ENCODE measurements around the gene HTATIP2.
A peak's percentile ranks its signal among the peaks of the same experiment; 100 is the strongest.
"Not testable (repeated sequence)": the region's sequence is repeated elsewhere in the genome, so short reads cannot be mapped to it uniquely, and the experiment has no call there.

HTATIP2 gene

DNA sequence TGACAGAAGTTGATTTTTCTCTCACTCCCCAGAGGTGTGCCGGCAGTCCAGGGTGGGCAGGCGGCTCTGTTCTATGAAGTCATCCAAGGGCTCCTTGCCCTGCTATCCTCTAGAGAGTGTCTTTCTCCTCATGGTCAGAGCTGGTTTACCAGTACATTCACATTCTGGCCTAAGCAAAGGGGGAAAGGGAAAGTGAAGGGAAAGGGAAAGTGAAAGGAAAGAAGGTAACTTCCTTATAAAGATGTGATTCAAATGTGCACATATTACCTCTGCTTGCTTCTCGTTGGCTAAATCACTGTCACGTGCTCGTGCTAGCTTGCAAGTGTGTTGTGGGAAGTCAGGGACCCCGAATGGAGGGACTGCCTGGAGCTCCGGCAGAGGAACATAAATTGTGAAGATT is 2.9 kb upstream of the HTATIP2 start:
- Mint-ChIP-seq H3K4me1 (peaks cover 13 to 35% of the 10 kb centered on the region in 2 donors), H3K27me3 (peaks cover 0 to 4% of the 10 kb centered on the region in 2 donors), H3K4me3 (peak overlapping the region; percentile 68 to 79), H3K36me3 (peaks cover 0 to 4% of the 10 kb centered on the region in 2 donors), H3K9me3 (peaks cover 0 to 5% of the 10 kb centered on the region in 2 donors), H3K27ac (peak overlapping the region; percentile 87)
- peak; percentile 29 for DNase-seq
- ATAC-seq (replicated peaks) = peak; percentile 63 to 74

DNA sequence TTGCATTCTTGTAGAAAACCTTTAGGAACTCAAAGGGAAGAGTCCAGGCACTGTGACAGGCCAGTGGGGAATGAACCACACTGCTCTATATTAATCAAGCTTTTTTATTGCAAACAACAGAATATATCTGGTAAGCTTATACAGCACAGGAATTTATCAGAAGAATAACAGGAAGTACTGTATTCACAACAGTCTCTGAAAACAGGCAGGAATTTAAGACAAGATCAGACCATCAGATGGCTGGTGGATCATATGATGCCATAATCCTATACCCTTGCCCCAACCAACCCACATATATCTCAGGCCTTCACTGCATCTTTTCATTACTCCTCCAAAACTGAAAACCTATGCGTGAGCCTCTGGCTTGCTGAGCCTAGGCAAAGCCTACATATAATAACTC is 1.0 kb upstream of the HTATIP2 start:
- H3K36me3 Mint-ChIP-seq = peaks cover 11 to 13% of the 10 kb centered on the region in 2 donors
- peaks cover 0 to 5% of the 10 kb centered on the region in 2 donors for H3K9me3 Mint-ChIP-seq
- peaks cover 22 to 50% of the 10 kb centered on the region in 2 donors for H3K4me1 Mint-ChIP-seq
- H3K27ac Mint-ChIP-seq = peak overlapping the region; percentile 94
- peaks cover 0 to under 1% of the 10 kb centered on the region in 2 donors for H3K27me3 Mint-ChIP-seq
- DNase-seq (no peak), ATAC-seq (replicated peaks) (no peak)
- peak overlapping the region in 1 of 2 donors; percentile 92 for H3K4me3 Mint-ChIP-seq

- Mint-ChIP-seq H3K27ac (peak overlapping the region; percentile 94), H3K9me3 (peaks cover 0 to 5% of the 10 kb centered on the region in 2 donors), H3K4me1 (peaks cover 23 to 53% of the 10 kb centered on the region in 2 donors), H3K4me3 (peak overlapping the region; percentile 89 to 92), H3K27me3 (no peaks in the 10 kb centered on the region), H3K36me3 (peaks cover 14 to 15% of the 10 kb centered on the region in 2 donors)
- DNase-seq = no peak
- peak; percentile 10 to 14 for ATAC-seq (replicated peaks)
These were observed 390 bp upstream of the HTATIP2 start for GRCh38 chr11:20363149-20363499.

DNA sequence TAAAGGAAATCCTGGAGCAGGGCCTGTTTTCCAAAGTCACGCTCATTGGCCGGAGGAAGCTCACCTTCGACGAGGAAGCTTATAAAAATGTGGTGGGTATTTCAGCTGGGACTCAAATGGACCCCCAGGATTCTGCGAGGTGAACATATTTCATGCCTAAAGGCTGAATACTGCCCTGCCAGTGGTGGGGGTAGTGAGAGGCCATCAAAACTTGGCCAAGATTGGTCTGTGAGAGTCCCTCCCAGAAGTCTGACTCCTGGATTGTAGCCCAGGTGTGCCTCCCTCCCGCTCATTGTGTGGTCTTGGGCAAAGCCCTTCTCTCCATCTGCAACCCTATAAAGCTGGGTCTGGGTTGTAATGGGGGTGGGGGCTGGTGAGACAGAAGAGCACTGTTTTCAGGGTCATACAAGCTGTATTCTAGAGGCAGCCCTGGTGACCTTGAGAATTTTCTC is 853 bp downstream of the HTATIP2 start:
- peaks cover 0 to 5% of the 10 kb centered on the region in 2 donors for H3K9me3 Mint-ChIP-seq
- no peak for DNase-seq
- peak overlapping the region; percentile 89 to 92 for H3K4me3 Mint-ChIP-seq
- peaks cover 25 to 59% of the 10 kb centered on the region in 2 donors for H3K4me1 Mint-ChIP-seq
- no peaks in the 10 kb centered on the region for H3K27me3 Mint-ChIP-seq
- H3K27ac Mint-ChIP-seq = peak overlapping the region; percentile 89
- peaks cover 21 to 25% of the 10 kb centered on the region in 2 donors for H3K36me3 Mint-ChIP-seq
- ATAC-seq (replicated peaks) = no peak

DNA sequence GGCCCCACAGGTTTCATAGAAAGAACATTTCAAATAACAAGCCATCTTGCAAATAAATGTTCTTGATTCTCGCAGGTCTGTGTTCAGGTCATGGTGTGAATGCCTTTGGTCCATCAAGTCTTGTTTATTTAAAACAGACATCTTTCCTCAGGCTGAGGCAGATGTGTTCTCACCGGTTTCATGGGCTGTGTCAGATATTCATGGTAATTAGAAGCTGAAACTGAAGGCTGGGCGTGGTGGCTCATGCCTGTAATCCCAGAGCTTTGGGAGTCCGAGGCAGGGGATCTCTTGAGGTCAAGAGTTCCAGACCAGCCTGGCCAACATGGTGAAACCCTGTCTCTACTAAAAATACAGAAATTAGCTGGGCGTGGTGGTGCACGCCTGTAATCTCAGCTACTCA is 2.0 kb downstream of the HTATIP2 start:
- not testable (repeated sequence) for DNase-seq; H3K9me3 Mint-ChIP-seq; ATAC-seq (replicated peaks); H3K27me3 Mint-ChIP-seq; H3K27ac Mint-ChIP-seq
- Mint-ChIP-seq H3K4me3 (peak overlapping the region; percentile 10 to 89), H3K36me3 (peaks cover 32 to 35% of the 10 kb centered on the region in 2 donors), H3K4me1 (peaks cover 25 to 54% of the 10 kb centered on the region in 2 donors)

DNA sequence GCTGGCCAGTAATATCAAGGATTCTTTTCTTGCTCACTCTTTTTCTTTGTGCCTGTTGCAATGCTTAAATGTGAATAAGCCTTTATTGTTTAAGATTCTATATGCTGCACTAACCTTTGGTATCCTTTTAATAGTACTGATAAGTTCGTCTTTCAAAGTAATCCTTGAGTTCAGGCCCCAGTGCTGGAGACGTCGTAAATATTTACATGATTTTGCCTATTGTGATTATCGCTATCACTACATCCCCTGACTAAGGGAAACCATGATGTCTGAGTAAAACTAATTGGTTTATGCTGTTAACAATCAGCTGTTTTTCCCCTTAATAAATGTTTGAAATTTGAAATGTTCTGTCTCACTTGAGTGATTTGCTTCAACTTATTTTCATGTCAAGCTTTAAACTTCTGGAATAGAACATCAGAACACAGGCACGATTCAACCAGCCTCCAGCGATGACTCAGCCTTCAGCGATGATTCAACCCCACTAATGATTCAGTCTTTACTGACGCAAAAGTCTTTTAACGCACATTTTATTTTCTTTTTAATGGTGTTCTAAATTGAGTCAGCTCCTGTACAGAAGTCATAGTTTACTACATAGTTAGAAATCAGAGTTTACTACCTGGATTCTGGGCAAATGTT is 3.9 kb downstream of the HTATIP2 start:
- peaks cover 20 to 48% of the 10 kb centered on the region in 2 donors for H3K4me1 Mint-ChIP-seq
- no peak overlapping the region for H3K27ac Mint-ChIP-seq
- no peak for ATAC-seq (replicated peaks)

DNA sequence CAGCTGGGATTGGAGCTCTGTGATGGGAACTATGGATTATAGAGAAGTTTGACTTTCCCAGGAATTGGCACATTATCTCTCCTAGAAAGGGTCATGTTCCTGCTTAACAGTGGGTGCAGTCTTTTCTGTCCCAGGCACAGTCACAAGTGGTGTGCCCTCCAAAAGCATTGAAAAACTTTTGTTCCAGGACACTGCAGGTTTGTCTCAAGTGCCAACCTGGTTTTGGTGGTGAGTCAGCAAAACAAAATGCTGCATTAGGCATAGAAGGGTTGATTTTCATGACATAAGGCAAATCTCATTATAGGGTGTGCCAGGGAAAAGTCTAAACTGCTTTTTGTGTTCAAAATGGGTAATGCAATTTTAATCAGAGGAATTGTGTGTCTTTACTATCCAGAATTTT is 4.9 kb downstream of the HTATIP2 start:
- Mint-ChIP-seq H3K27me3 (no peaks in the 10 kb centered on the region), H3K4me3 (no peak overlapping the region), H3K36me3 (peaks cover 41 to 54% of the 10 kb centered on the region in 2 donors), H3K27ac (no peak overlapping the region), H3K9me3 (no peaks in the 10 kb centered on the region), H3K4me1 (peaks cover 14 to 40% of the 10 kb centered on the region in 2 donors)
- ATAC-seq (replicated peaks) = no peak
- no peak for DNase-seq

More for the DNA sequence above, 3.9 kb downstream of the HTATIP2 start:
- no peak for DNase-seq
- no peaks in the 10 kb centered on the region for H3K9me3 Mint-ChIP-seq
- peaks cover 37 to 48% of the 10 kb centered on the region in 2 donors for H3K36me3 Mint-ChIP-seq
- H3K4me3 Mint-ChIP-seq = no peak overlapping the region
- H3K27me3 Mint-ChIP-seq = no peaks in the 10 kb centered on the region

DNA sequence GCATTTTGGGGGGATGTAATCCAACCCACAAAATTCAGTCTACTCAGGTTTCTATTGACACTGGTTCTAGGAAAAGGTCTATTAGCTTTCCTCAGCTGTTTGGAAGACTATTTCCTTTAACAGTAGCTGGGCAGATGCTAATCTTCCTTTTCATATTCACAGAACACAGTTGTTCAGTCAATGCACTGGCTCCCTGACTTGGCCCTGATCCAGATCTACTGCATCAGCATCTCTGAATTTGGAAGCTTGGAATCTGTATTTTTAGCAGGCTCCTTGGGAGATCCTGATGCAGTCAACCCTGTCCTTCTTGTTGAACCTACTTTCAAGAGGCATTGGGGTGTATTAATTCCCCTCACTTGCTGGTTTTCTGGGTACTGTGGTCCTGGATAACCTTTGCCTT is 6.3 kb downstream of the HTATIP2 start:
- H3K36me3 Mint-ChIP-seq = peaks cover 51 to 64% of the 10 kb centered on the region in 2 donors
- no peak for DNase-seq
- peaks cover 19 to 43% of the 10 kb centered on the region in 2 donors for H3K4me1 Mint-ChIP-seq
- no peak overlapping the region for H3K4me3 Mint-ChIP-seq
- ATAC-seq (replicated peaks) = no peak
- no peaks in the 10 kb centered on the region for H3K27me3 Mint-ChIP-seq
- no peaks in the 10 kb centered on the region for H3K9me3 Mint-ChIP-seq
- H3K27ac Mint-ChIP-seq = no peak overlapping the region

DNA sequence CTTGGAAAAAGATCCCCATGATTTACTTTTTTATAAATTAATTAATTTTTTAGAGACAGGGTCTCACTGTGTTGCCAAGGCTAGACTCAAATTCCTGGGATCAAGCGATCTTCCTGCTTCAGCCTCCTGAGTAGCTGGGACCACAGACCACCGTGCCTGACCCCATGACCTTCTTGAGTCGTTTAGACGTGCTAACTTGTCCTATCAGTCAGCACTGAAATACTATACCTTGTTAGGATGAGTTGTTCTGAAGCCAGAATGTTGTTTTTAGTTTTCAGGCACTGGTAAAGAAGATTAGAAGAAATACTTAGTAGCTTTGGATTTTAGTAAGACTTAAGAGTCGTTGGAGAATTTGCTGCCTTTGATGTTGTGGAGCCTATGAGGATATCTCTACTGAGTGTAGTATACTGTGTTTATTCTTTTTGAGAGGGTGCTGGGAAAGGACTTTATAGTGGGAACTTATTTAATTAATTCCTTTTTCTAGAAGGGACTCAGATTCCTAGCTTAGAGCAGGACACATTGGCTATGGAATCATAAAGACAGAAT is 8.6 kb downstream of the HTATIP2 start:
- ATAC-seq (replicated peaks) = no peak
- Mint-ChIP-seq H3K4me1 (peaks cover 13 to 25% of the 10 kb centered on the region in 2 donors), H3K36me3 (peaks cover 48 to 63% of the 10 kb centered on the region in 2 donors), H3K27me3 (no peaks in the 10 kb centered on the region), H3K27ac (no peak overlapping the region), H3K9me3 (no peaks in the 10 kb centered on the region), H3K4me3 (no peak overlapping the region)
- no peak for DNase-seq

DNA sequence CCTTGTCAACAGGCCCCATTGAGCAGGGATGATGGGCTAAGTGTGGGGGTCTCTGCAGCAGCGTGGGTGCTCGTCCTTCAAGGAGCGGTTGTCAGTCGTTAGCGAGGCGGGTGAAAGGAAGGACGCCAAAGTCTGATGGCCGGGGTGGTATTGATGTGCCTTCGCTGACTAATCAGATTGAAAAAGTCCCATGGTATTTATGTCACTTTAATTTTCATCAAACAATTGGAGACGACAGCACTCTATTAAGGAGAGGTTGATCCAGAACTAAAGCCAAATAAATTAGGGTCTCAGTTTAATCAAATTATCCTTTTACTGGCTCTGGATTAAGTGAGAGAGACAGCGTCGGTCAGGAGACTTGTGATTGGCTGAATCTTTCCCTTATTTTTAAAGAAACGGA is 9.6 kb downstream of the HTATIP2 start:
- H3K4me1 Mint-ChIP-seq = peaks cover 8 to 19% of the 10 kb centered on the region in 2 donors
- no peak for ATAC-seq (replicated peaks)
- H3K27ac Mint-ChIP-seq = no peak overlapping the region

DNA sequence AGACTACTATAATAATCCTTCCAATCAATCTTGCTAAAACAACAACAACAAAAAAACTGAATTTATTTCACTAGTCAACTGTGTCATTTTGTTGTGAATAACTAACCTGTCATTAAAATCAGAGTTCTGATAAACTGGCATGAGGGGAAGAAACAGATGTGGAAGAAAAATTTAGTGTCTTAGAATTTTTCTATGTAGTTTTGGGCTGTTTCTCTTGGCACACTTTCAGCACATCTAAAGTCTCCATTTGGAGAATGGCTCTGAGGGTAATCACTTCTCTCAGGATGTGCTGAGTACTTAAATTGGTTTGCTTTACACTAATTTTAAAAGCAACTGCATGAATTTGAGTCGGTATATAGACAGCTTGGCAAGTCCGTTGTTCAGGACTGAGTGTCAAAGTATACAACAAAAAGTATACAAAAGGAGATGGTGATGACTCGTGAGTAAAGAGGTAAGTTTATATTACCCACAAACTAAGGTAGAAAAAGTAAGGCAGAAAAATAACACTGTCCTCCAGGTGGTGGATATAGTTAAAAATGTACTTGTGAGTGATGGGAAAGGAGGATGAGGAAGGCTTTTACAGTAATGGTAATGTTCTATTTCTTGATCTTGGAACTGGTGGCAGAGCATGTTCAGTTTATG is 10.2 kb downstream of the HTATIP2 start:
- no peaks in the 10 kb centered on the region for H3K9me3 Mint-ChIP-seq
- no peak for DNase-seq
- H3K4me1 Mint-ChIP-seq = peaks cover 7 to 15% of the 10 kb centered on the region in 2 donors
- ATAC-seq (replicated peaks) = no peak
- H3K36me3 Mint-ChIP-seq = peaks cover 41 to 53% of the 10 kb centered on the region in 2 donors
- no peak overlapping the region for H3K4me3 Mint-ChIP-seq
- H3K27ac Mint-ChIP-seq = no peak overlapping the region
- no peaks in the 10 kb centered on the region for H3K27me3 Mint-ChIP-seq

More for the DNA sequence above, 9.6 kb downstream of the HTATIP2 start:
- Mint-ChIP-seq H3K4me3 (no peak overlapping the region), H3K27me3 (no peaks in the 10 kb centered on the region), H3K36me3 (peaks cover 42 to 58% of the 10 kb centered on the region in 2 donors), H3K9me3 (no peaks in the 10 kb centered on the region)
- no peak for DNase-seq

DNA sequence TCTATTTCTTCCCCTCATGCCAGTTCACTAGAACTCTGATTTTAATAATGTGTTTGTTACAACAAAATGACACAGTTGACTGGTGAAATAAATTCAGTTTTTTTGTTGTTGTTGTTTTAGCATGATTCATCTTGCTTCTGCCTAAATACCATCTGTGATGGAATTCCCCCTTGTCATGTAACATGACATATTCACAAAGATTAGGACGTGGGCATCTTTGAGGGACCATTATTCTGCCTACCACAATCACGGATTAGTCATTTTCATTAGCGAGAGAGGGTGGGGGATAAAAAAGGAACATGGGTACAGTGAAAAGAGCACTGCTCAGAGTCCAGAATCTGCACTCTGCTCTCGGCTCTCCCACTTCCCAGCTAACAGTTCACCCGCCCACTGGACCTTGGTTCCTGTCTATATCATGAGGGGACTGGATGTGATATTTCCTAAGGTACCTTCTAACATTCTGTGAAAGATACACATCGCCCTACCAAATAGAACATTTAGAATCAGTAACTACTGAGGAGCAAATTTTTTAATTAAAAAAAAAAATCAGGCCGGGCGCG is 11.3 kb downstream of the HTATIP2 start:
- Mint-ChIP-seq H3K4me1 (peaks cover 7 to 12% of the 10 kb centered on the region in 2 donors), H3K4me3 (no peak overlapping the region)

DNA sequence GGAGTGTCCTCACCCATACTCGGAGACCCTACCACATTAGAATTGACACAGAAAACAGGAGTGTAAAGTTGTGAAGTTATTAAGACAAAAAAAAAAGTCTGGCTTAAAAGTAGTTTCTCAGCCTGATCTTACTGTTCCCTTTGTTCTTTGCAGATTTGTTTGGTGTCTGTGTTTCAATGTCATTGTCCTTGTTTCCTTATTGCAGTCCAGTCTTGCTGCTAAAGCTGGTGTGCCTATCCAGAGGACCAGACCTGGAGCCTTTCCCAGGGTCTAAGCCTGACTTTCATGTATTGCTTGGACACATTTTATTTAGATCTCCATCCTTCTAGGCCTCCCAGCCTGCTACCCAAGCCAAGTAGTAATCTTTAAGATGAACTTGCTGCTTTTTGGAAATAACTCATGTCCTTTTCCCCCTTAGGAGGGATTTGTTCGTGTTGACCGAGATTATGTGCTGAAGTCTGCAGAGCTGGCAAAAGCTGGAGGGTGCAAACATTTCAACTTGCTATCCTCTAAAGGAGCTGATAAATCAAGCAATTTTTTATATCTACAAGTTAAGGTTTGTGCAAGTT is 12.7 kb downstream of the HTATIP2 start:
- Mint-ChIP-seq H3K4me3 (no peak overlapping the region), H3K4me1 (peaks cover 7 to 12% of the 10 kb centered on the region in 2 donors), H3K36me3 (peaks cover 37 to 47% of the 10 kb centered on the region in 2 donors), H3K9me3 (no peaks in the 10 kb centered on the region), H3K27me3 (no peaks in the 10 kb centered on the region), H3K27ac (no peak overlapping the region)
- no peak for DNase-seq
- ATAC-seq (replicated peaks) = no peak

More for the DNA sequence above, 11.3 kb downstream of the HTATIP2 start:
- peaks cover 41 to 50% of the 10 kb centered on the region in 2 donors for H3K36me3 Mint-ChIP-seq
- no peaks in the 10 kb centered on the region for H3K9me3 Mint-ChIP-seq
- no peaks in the 10 kb centered on the region for H3K27me3 Mint-ChIP-seq
- H3K27ac Mint-ChIP-seq = peak overlapping the region; percentile 22
- ATAC-seq (replicated peaks) = no peak
- DNase-seq = no peak

DNA sequence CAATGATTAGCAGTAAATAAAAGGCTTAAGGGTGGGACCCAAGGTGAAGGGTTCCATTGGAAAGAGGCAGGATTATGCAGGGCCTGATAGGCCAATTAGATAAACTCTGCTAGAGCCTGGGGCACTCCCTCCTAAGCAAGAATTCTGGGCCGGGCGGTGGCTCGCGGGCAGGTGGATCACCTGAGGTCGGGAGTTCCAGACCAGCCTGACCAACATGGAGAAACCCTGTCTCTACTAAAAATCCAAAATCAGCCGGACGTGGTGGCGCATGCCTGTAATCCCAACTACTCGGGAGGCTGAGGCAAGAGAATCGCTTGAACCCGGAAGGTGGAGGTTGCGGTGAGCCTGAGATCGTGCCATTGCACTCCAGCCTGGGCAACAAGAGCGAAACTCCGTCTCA is 22.5 kb downstream of the HTATIP2 start:
- H3K27ac Mint-ChIP-seq = peak overlapping the region; percentile 57
- not testable (repeated sequence) for DNase-seq
- H3K36me3 Mint-ChIP-seq = peaks cover 20 to 30% of the 10 kb centered on the region in 2 donors

More for the DNA sequence above, 22.5 kb downstream of the HTATIP2 start:
- H3K27me3 Mint-ChIP-seq; H3K9me3 Mint-ChIP-seq; ATAC-seq (replicated peaks): not testable (repeated sequence)
- Mint-ChIP-seq H3K4me3 (peak overlapping the region; percentile 98 to 100), H3K4me1 (peaks cover 9 to 15% of the 10 kb centered on the region in 2 donors)
